Inflammatory macrophage (primary cell): ENCODE measurements around the gene MTFR1L.

ENCODE experiments used
- DNase-seq, 2 donors: peaks; one replicate each; pipeline ENCODE4 v3.0.0-alpha.2; 2020 to 2022

MTFR1L gene

GRCh38 chr1:25808481-25809244, 11.1 kb upstream of the MTFR1L start:
- no peak for DNase-seq

GRCh38 chr1:25809283-25809926, 10.3 kb upstream of the MTFR1L start:
- peak; percentile 73 to 87 for DNase-seq

- DNase-seq: no peak
Observed at GRCh38 chr1:25809929-25810328, 9.8 kb upstream of the MTFR1L start.

- peak; percentile 71 for DNase-seq
Observed at GRCh38 chr1:25810341-25811299, 9.1 kb upstream of the MTFR1L start.

GRCh38 chr1:25811384-25812082, 8.2 kb upstream of the MTFR1L start:
- no peak for DNase-seq

GRCh38 chr1:25813071-25813733, 6.6 kb upstream of the MTFR1L start:
- no peak for DNase-seq

- DNase-seq: no peak
Observed at GRCh38 chr1:25813734-25814471, 5.9 kb upstream of the MTFR1L start.

GRCh38 chr1:25814549-25815087, 5.1 kb upstream of the MTFR1L start:
- no peak for DNase-seq

GRCh38 chr1:25815208-25816111, 4.3 kb upstream of the MTFR1L start:
- no peak for DNase-seq

- no peak for DNase-seq
Observed at GRCh38 chr1:25816112-25816718, 3.5 kb upstream of the MTFR1L start.

- DNase-seq: no peak
Observed at GRCh38 chr1:25817840-25818501, 1.8 kb upstream of the MTFR1L start.

- no peak for DNase-seq
Observed at GRCh38 chr1:25818569-25818968, 1.2 kb upstream of the MTFR1L start.

- peak; percentile 67 to 72 for DNase-seq
Observed at GRCh38 chr1:25820247-25821111, 725 bp downstream of the MTFR1L start.

- no peak for DNase-seq
Observed at GRCh38 chr1:25821112-25821476, 1.3 kb downstream of the MTFR1L start.

GRCh38 chr1:25821630-25822091, 1.9 kb downstream of the MTFR1L start:
- no peak for DNase-seq

GRCh38 chr1:25825605-25826004, 5.9 kb downstream of the MTFR1L start:
- no peak for DNase-seq

GRCh38 chr1:25826571-25826970, 6.8 kb downstream of the MTFR1L start:
- DNase-seq: no peak

- no peak for DNase-seq
Observed at GRCh38 chr1:25828491-25828890, 8.7 kb downstream of the MTFR1L start.
